Measurements from ENCODE around the gene HPSE. TPM values are rescaled to one million over a fixed set of nuclear protein-coding genes. Genes with fewer than 3 reads are reported as not detected.

The HPSE gene
- total RNA-seq, 1 donor from 2014 or later = 0.69 TPM

- TF ChIP-seq CTCF (conservative IDR thresholded peaks at IDR 0.05; ENCODE audit: low read depth, low read length) = no peak
- no peak for DNase-seq (ENCODE audit: low read depth)
- no peak overlapping the region for H3K4me3 ChIP-seq (ENCODE audit: low read depth, low read length)
These were observed 72.0 kb downstream of the HPSE start for GRCh38 chr4:83262682-83263081.

GRCh38 chr4:83261307-83261706, 73.3 kb downstream of the HPSE start:
- H3K4me3 ChIP-seq (ENCODE audit: low read depth, low read length) = no peak overlapping the region
- TF ChIP-seq CTCF (conservative IDR thresholded peaks at IDR 0.05; ENCODE audit: low read depth, low read length) = no peak
- DNase-seq (ENCODE audit: low read depth) = no peak

- no peak for DNase-seq (ENCODE audit: low read depth)
- TF ChIP-seq CTCF (conservative IDR thresholded peaks at IDR 0.05; ENCODE audit: low read depth, low read length) = no peak
- H3K4me3 ChIP-seq (ENCODE audit: low read depth, low read length) = no peak overlapping the region
These were observed 75.1 kb downstream of the HPSE start for GRCh38 chr4:83259586-83259985.

GRCh38 chr4:83258461-83258860, 76.2 kb downstream of the HPSE start:
- no peak overlapping the region for H3K4me3 ChIP-seq (ENCODE audit: low read depth, low read length)
- no peak for TF ChIP-seq CTCF (conservative IDR thresholded peaks at IDR 0.05; ENCODE audit: low read depth, low read length)
- no peak for DNase-seq (ENCODE audit: low read depth)

GRCh38 chr4:83257811-83258210, 76.8 kb downstream of the HPSE start:
- no peak overlapping the region for H3K4me3 ChIP-seq (ENCODE audit: low read depth, low read length)
- DNase-seq (ENCODE audit: low read depth) = no peak
- no peak for TF ChIP-seq CTCF (conservative IDR thresholded peaks at IDR 0.05; ENCODE audit: low read depth, low read length)

GRCh38 chr4:83255584-83255983, 79.1 kb downstream of the HPSE start:
- no peak for DNase-seq (ENCODE audit: low read depth)
- TF ChIP-seq CTCF (conservative IDR thresholded peaks at IDR 0.05; ENCODE audit: low read depth, low read length) = no peak

GRCh38 chr4:83252782-83253405, 81.8 kb downstream of the HPSE start:
- TF ChIP-seq CTCF (conservative IDR thresholded peaks at IDR 0.05; ENCODE audit: low read depth, low read length) = peak; percentile 84
- no peak overlapping the region for H3K4me3 ChIP-seq (ENCODE audit: low read depth, low read length)
- DNase-seq (ENCODE audit: low read depth) = no peak

More at GRCh38 chr4:83255584-83255983, 79.1 kb downstream of the HPSE start:
- H3K4me3 ChIP-seq (ENCODE audit: low read depth, low read length) = no peak overlapping the region
